ENCODE measurements around the gene PRLR. TPM values are rescaled to one million over a fixed set of nuclear protein-coding genes. Genes with fewer than 3 reads are reported as not detected.

PRLR gene
- total and polyA plus RNA-seq, 2 of the 13 experiments (the other 11 are each of a cell fraction or from before 2014, with no cell fraction given): 12.2 to 13.3 TPM

- ChIA-PET CTCF (ENCODE audit: low intra/inter-chr PET ratio, low total read pairs) (no interaction called here), POLR2A (no interaction called here)
- DNase-seq (ENCODE audit: low spot score): no peak
- in situ Hi-C loops (cut with HindIII; ENCODE audit: extremely low pct_ligation_motif_present, low pct_unique_long_range_greater_than_20kb): no loop called here
- Histone ChIP-seq H3K27me3 (ENCODE audit: control insufficient read depth in 1 of 2, insufficient read depth in 2 of 2, low read length in 2 of 2) (no peaks in the 10 kb centered on the region), H3K9me3 (ENCODE audit: low read length) (no peaks in the 10 kb centered on the region), H3K4me3 (replicated peaks in 1 of 3; ENCODE audit: insufficient read depth in 1 of 3, low read depth in 2 of 3, low read length in 3 of 3) (no peak overlapping the region), H3K4me2 (ENCODE audit: low read depth, low read length) (no peak overlapping the region), H3K4me1 (ENCODE audit: insufficient read depth, low read length) (no peaks in the 10 kb centered on the region), H4K20me1 (ENCODE audit: insufficient read depth, low read length) (no peaks in the 10 kb centered on the region), H2AFZ (ENCODE audit: low read length) (no peak overlapping the region), H3K79me2 (ENCODE audit: insufficient read depth, low read length) (no peaks in the 10 kb centered on the region), H3K9ac (ENCODE audit: insufficient read depth, low read depth, low read length) (no peak overlapping the region), H3K27ac (ENCODE audit: extremely low read length, insufficient read depth, low read length) (no peak overlapping the region), H3K36me3 (replicated peaks in 1 of 2; ENCODE audit: control insufficient read depth in 1 of 2, insufficient read depth in 2 of 2, low read length in 2 of 2) (no peaks in the 10 kb centered on the region)
- 97% methylated on average over 2 of the region's 2 CpGs for WGBS (ENCODE audit: low lambda C conversion rate)
- ATAC-seq: no peak
- FAIRE-seq: no peak
- intact Hi-C loops (cut with micrococcal nuclease; ENCODE audit: unreplicated experiment): no loop called here
- BruUV-seq (replicated peaks): no TSS peak
- no peak for TF ChIP-seq IKZF1 (IDR thresholded peaks at IDR 0.05)
- TF ChIP-seq ZNF788 (CRISPR knock-in tag; IDR thresholded peaks at IDR 0.05; ENCODE audit: borderline replicate concordance): no peak
- no peak for TF ChIP-seq SOX13 (IDR thresholded peaks at IDR 0.05)
- no peak for TF ChIP-seq SOX13 (CRISPR knock-in tag; conservative IDR thresholded peaks at IDR 0.05 in 1 of 2, IDR thresholded peaks at IDR 0.05 in 1 of 2)
- no peak for TF ChIP-seq ZBTB14 (CRISPR knock-in tag; IDR thresholded peaks at IDR 0.05)
- TF ChIP-seq SNAPC4 (CRISPR knock-in tag; IDR thresholded peaks at IDR 0.05): no peak
- TF ChIP-seq FUBP1 (CRISPR knock-in tag; IDR thresholded peaks at IDR 0.05; ENCODE audit: borderline replicate concordance): no peak
- no peak for TF ChIP-seq RARG (CRISPR knock-in tag; IDR thresholded peaks at IDR 0.05; ENCODE audit: low read depth)
- TF ChIP-seq HINFP (CRISPR knock-in tag; IDR thresholded peaks at IDR 0.05; ENCODE audit: low read depth): no peak
- no peak for TF ChIP-seq EP300 (IDR thresholded peaks at IDR 0.05; ENCODE audit: low read depth in 2 of 2, low read length in 2 of 2)
- TF ChIP-seq EP300 (CRISPR knock-in tag; IDR thresholded peaks at IDR 0.05; ENCODE audit: borderline replicate concordance): no peak
- TF ChIP-seq KDM1A (CRISPR knock-in tag; IDR thresholded peaks at IDR 0.05): no peak
- TF ChIP-seq GFI1 (CRISPR knock-in tag; IDR thresholded peaks at IDR 0.05; ENCODE audit: borderline replicate concordance): no peak
- TF ChIP-seq MYC (CRISPR knock-in tag; IDR thresholded peaks at IDR 0.05; ENCODE audit: borderline replicate concordance): no peak
- TF ChIP-seq ZNF232 (CRISPR knock-in tag; IDR thresholded peaks at IDR 0.05; ENCODE audit: borderline replicate concordance): no peak
- TF ChIP-seq NCOA2 (CRISPR knock-in tag; IDR thresholded peaks at IDR 0.05): no peak
Observed at GRCh38 chr5:35214051-35214450, 16.2 kb downstream of the PRLR start.
